ENCODE data around the gene SCIN.

- TF ChIP-seq CTCF (IDR thresholded peaks at IDR 0.05) (no peak), POLR2A (IDR thresholded peaks at IDR 0.05) (no peak), EP300 (IDR thresholded peaks at IDR 0.05) (no peak)
These were observed 136.5 kb downstream of the SCIN start for GRCh38 chr7:12706900-12707536.

Data from sigmoid colon (tissue), 4 donors.